SK-N-SH treated with all-trans-retinoic acid at 6 μM for 48 hours (cell line): ENCODE results near the gene MRI1.

Experiments used
- ATAC-seq: fragments of 200-7000 bp; cut with Tn5 transposase; 3 replicates; pipeline ENCODE4 v1.9.1; 2020; ENCODE audit warnings: mild to moderate bottlenecking, moderate library complexity
- ARNTL ChIP-seq: fragments of 450-650 bp; formaldehyde crosslinking; IDR thresholded peaks from 2 replicates; pipeline ENCODE4 v1.5.0; 2020; ENCODE audit warnings: low read depth, mild to moderate bottlenecking, moderate library complexity, borderline replicate concordance
- BACH2 ChIP-seq: fragments of 250-450 bp; sonication (Bioruptor Pico); IDR thresholded peaks from 2 replicates; pipeline ENCODE4 v1.9.0; 2021; ENCODE audit warnings: mild to moderate bottlenecking, borderline replicate concordance
- CREB5 ChIP-seq: fragments of 250-450 bp; sonication (Bioruptor Pico); IDR thresholded peaks from 2 replicates; pipeline ENCODE4 v1.5.1; 2020; ENCODE audit warnings: low read depth, mild to moderate bottlenecking, moderate library complexity
- CSDC2 ChIP-seq: fragments of 250-450 bp; sonication (Bioruptor Pico); IDR thresholded peaks from 2 replicates; pipeline ENCODE4 v1.5.0; 2020; ENCODE audit warnings: mild to moderate bottlenecking, moderate library complexity
- CSRNP3 ChIP-seq: fragments of 250-450 bp; sonication (Bioruptor Pico); IDR thresholded peaks from 2 replicates; pipeline ENCODE4 v1.5.1; 2021; ENCODE audit warnings: mild to moderate bottlenecking, moderate library complexity
- ESRRG ChIP-seq: fragments of 250-450 bp; sonication (Bioruptor Pico); IDR thresholded peaks from 2 replicates; pipeline ENCODE4 v1.6.1; 2021; ENCODE audit warnings: mild to moderate bottlenecking
- GLIS3 ChIP-seq: fragments of 250-450 bp; sonication (Bioruptor Pico); IDR thresholded peaks from 2 replicates; pipeline ENCODE4 v1.5.0; 2020; ENCODE audit warnings: mild to moderate bottlenecking, moderate library complexity
- ISL1 ChIP-seq: fragments of 250-450 bp; sonication (Bioruptor Pico); IDR thresholded peaks from 2 replicates; pipeline ENCODE4 v2.1.2; 2022; ENCODE audit warnings: mild to moderate bottlenecking, moderate library complexity
- OSR1 ChIP-seq: fragments of 250-450 bp; sonication (Bioruptor Pico); IDR thresholded peaks from 2 replicates; pipeline ENCODE4 v1.8.0; 2022; ENCODE audit warnings: moderate library complexity, mild to moderate bottlenecking, inconsistent platforms
- PATZ1 ChIP-seq: fragments of 250-450 bp; sonication (Bioruptor Pico); IDR thresholded peaks from 2 replicates; pipeline ENCODE4 v1.8.0; 2020; ENCODE audit warnings: mild to moderate bottlenecking, moderate library complexity, borderline replicate concordance
- POU6F1 ChIP-seq: fragments of 250-450 bp; sonication (Bioruptor Pico); IDR thresholded peaks from 2 replicates; pipeline ENCODE4 v1.8.0; 2021; ENCODE audit warnings: low read depth, mild to moderate bottlenecking, moderate library complexity, borderline replicate concordance
- PPARA ChIP-seq: fragments of 250-450 bp; sonication (Bioruptor Pico); IDR thresholded peaks from 2 replicates; pipeline ENCODE4 v1.5.0; 2020; ENCODE audit warnings: mild to moderate bottlenecking, borderline replicate concordance
- RARB ChIP-seq: fragments of 250-450 bp; sonication (Bioruptor Pico); IDR thresholded peaks from 2 replicates; pipeline ENCODE4 v1.8.0; 2021; ENCODE audit warnings: mild to moderate bottlenecking, moderate library complexity
- SNAI2 ChIP-seq: fragments of 250-450 bp; sonication (Bioruptor Pico); IDR thresholded peaks from 2 replicates; pipeline ENCODE4 v1.5.0; 2020; ENCODE audit warnings: mild to moderate bottlenecking, moderate library complexity
- TCF4 ChIP-seq: fragments of 250-450 bp; sonication (Bioruptor Pico); IDR thresholded peaks from 2 replicates; pipeline ENCODE4 v1.8.0; 2021; ENCODE audit warnings: mild to moderate bottlenecking, moderate library complexity, borderline replicate concordance
- TSHZ2 ChIP-seq: fragments of 250-450 bp; sonication (Bioruptor Pico); IDR thresholded peaks from 2 replicates; pipeline ENCODE4 v1.5.0; 2020; ENCODE audit warnings: mild to moderate bottlenecking, moderate library complexity
- ZC3H10 ChIP-seq: fragments of 250-450 bp; sonication (Bioruptor Pico); IDR thresholded peaks from 2 replicates; pipeline ENCODE4 v1.5.1; 2021; ENCODE audit warnings: mild to moderate bottlenecking, moderate library complexity
- ZFP3 ChIP-seq: fragments of 250-450 bp; sonication (Bioruptor Pico); IDR thresholded peaks from 2 replicates; pipeline ENCODE4 v1.5.0; 2020; ENCODE audit warnings: mild to moderate bottlenecking, moderate library complexity
- ZFP30 ChIP-seq: fragments of 450-650 bp; formaldehyde crosslinking; IDR thresholded peaks from 2 replicates; pipeline ENCODE4 v1.5.0; 2022; ENCODE audit warnings: mild to moderate bottlenecking, moderate library complexity
- ZNF565 ChIP-seq: fragments of 450-650 bp; formaldehyde crosslinking; conservative IDR thresholded peaks from 2 replicates; pipeline ENCODE4 v1.5.0; 2020; ENCODE audit warnings: low read depth, mild to moderate bottlenecking, moderate library complexity
- ZNF70 ChIP-seq: fragments of 450-650 bp; formaldehyde crosslinking; IDR thresholded peaks from 2 replicates; pipeline ENCODE4 v1.5.0; 2020; ENCODE audit warnings: mild to moderate bottlenecking, moderate library complexity
- ZNF8 ChIP-seq: fragments of 450-650 bp; formaldehyde crosslinking; IDR thresholded peaks from 2 replicates; pipeline ENCODE4 v1.5.0; 2020; ENCODE audit warnings: mild to moderate bottlenecking, moderate library complexity

The MRI1 gene

GRCh38 chr19:13762635-13763235 lies 1.6 kb upstream of the MRI1 start:
- TF ChIP-seq ZFP3 (CRISPR knock-in tag), result no peak
- no peak for TF ChIP-seq CSDC2 (CRISPR knock-in tag)
- TF ChIP-seq ZNF8 (CRISPR knock-in tag), result no peak
- TF ChIP-seq ESRRG (CRISPR knock-in tag), result no peak
- no peak for TF ChIP-seq SNAI2 (CRISPR knock-in tag)
- no peak for TF ChIP-seq ZC3H10
- TF ChIP-seq TCF4, result no peak
- TF ChIP-seq RARB, result no peak
- no peak for TF ChIP-seq PPARA (CRISPR knock-in tag)
- TF ChIP-seq CREB5 (CRISPR knock-in tag), result no peak
- no peak for TF ChIP-seq ZFP30 (CRISPR knock-in tag)
- TF ChIP-seq ZNF565 (CRISPR knock-in tag), result no peak
- no peak for TF ChIP-seq BACH2 (CRISPR knock-in tag)
- TF ChIP-seq ISL1 (CRISPR knock-in tag), result no peak
- TF ChIP-seq CSRNP3 (CRISPR knock-in tag), result no peak
- TF ChIP-seq PATZ1, result no peak
- no peak for TF ChIP-seq GLIS3 (CRISPR knock-in tag)
- TF ChIP-seq OSR1 (CRISPR knock-in tag), result no peak
- no peak for TF ChIP-seq POU6F1 (CRISPR knock-in tag)
- ATAC-seq, result no peak

- ATAC-seq, result no peak
- no peak for TF ChIP-seq ZFP3 (CRISPR knock-in tag)
- no peak for TF ChIP-seq SNAI2 (CRISPR knock-in tag)
- no peak for TF ChIP-seq ARNTL
- no peak for TF ChIP-seq PPARA (CRISPR knock-in tag)
- TF ChIP-seq RARB, result no peak
- no peak for TF ChIP-seq CSRNP3 (CRISPR knock-in tag)
- no peak for TF ChIP-seq CSDC2 (CRISPR knock-in tag)
- no peak for TF ChIP-seq ZNF70 (CRISPR knock-in tag)
- TF ChIP-seq ESRRG (CRISPR knock-in tag), result no peak
- no peak for TF ChIP-seq ZC3H10
Observed at GRCh38 chr19:13763265-13763664, 1.1 kb upstream of the MRI1 start.

- ATAC-seq, result peak; percentile 43
- TF ChIP-seq CREB5 (CRISPR knock-in tag), result no peak
- no peak for TF ChIP-seq PPARA (CRISPR knock-in tag)
- TF ChIP-seq OSR1 (CRISPR knock-in tag), result no peak
- TF ChIP-seq ARNTL, result no peak
- no peak for TF ChIP-seq SNAI2 (CRISPR knock-in tag)
- TF ChIP-seq ZFP30 (CRISPR knock-in tag), result no peak
- no peak for TF ChIP-seq TSHZ2 (CRISPR knock-in tag)
- TF ChIP-seq BACH2 (CRISPR knock-in tag), result no peak
- TF ChIP-seq ZFP3 (CRISPR knock-in tag), result no peak
Observed at GRCh38 chr19:13764821-13765394, 586 bp downstream of the MRI1 start.
